Keratinocyte (primary cell): Measurements from ENCODE around the gene ARID5B. TPM values are rescaled to one million over a fixed set of nuclear protein-coding genes. Genes with fewer than 3 reads are reported as not detected.
A peak's percentile ranks its signal among the peaks of the same experiment; 100 is the strongest.

Experiments
- DNase-seq: peaks from one replicate; pipeline ENCODE4 v3.0.0-alpha.2; 2011; ENCODE audit warnings: low read depth, missing footprints, low spot score
- FAIRE-seq: peaks from 2 replicates; lab custom pipeline; 2011; peaks lifted over from hg19 to GRCh38; lab: Jason Lieb, UNC
- H2AFZ ChIP-seq: 2 replicates; pipeline ENCODE4 v1.6.0; 2012; ENCODE audit warnings: low read length, control low read depth, inconsistent platforms; ENCODE audit not compliant: control insufficient read depth
- H3K27ac ChIP-seq: 2 replicates; pipeline ENCODE4 v1.5.1; 2011; ENCODE audit warnings: low read length; ENCODE audit not compliant: control insufficient read depth, insufficient read depth
- H3K27me3 ChIP-seq: 3 replicates; pipeline ENCODE4 v1.6.0; 2011; ENCODE audit warnings: low read length; ENCODE audit not compliant: control insufficient read depth, insufficient read depth; ENCODE audit errors: extremely low read depth
- H3K36me3 ChIP-seq, 2 experiments: 2 replicates in 1 of 2; 3 replicates in 1 of 2; pipeline ENCODE4 v1.5.1; 2011; ENCODE audit warnings: low read length in 2 of 2, mild to moderate bottlenecking in 1 of 2; ENCODE audit not compliant: control insufficient read depth in 2 of 2, insufficient read depth in 2 of 2; ENCODE audit errors: extremely low read depth in 1 of 2
- H3K4me1 ChIP-seq: 3 replicates; pipeline ENCODE4 v1.5.1; 2011; ENCODE audit warnings: low read length; ENCODE audit not compliant: control insufficient read depth, insufficient read depth; ENCODE audit errors: extremely low read depth
- H3K4me2 ChIP-seq: 3 replicates; pipeline ENCODE4 v1.6.0; 2011; ENCODE audit warnings: low read depth, low read length; ENCODE audit not compliant: control insufficient read depth, insufficient read depth; ENCODE audit errors: extremely low read depth
- H3K4me3 ChIP-seq, 3 experiments: fragments of 200-600 bp in 1 of 3; sonication (generic) in 1 of 3; 2 replicates in 2 of 3; 3 replicates in 1 of 3; pipeline ENCODE4 v1.5.1; 2011 to 2016; ENCODE audit warnings: low read length in 3 of 3, mild to moderate bottlenecking in 3 of 3, control low read depth in 2 of 3, inconsistent platforms in 1 of 3, low read depth in 1 of 3, mixed read lengths in 1 of 3, mixed run types in 1 of 3, moderate library complexity in 1 of 3; ENCODE audit not compliant: control insufficient read depth in 2 of 3, insufficient read depth in 2 of 3; ENCODE audit errors: extremely low read depth in 1 of 3
- H3K79me2 ChIP-seq: 2 replicates; pipeline ENCODE4 v1.6.0; 2012; ENCODE audit warnings: low read length; ENCODE audit not compliant: control insufficient read depth, insufficient read depth
- H3K9ac ChIP-seq: 3 replicates; pipeline ENCODE4 v1.6.0; 2011; ENCODE audit warnings: low read length; ENCODE audit not compliant: control insufficient read depth, insufficient read depth; ENCODE audit errors: extremely low read depth
- H3K9me1 ChIP-seq: 3 replicates; pipeline ENCODE4 v1.6.0; 2011; ENCODE audit warnings: low read length; ENCODE audit not compliant: control insufficient read depth, insufficient read depth; ENCODE audit errors: extremely low read depth
- H3K9me3 ChIP-seq: 2 replicates; pipeline ENCODE4 v1.5.1; 2012; ENCODE audit warnings: low read depth, low read length; ENCODE audit not compliant: control insufficient read depth
- H4K20me1 ChIP-seq: 3 replicates; pipeline ENCODE4 v1.6.0; 2011; ENCODE audit warnings: low read length; ENCODE audit not compliant: control insufficient read depth, insufficient read depth; ENCODE audit errors: extremely low read depth
- EZH2 ChIP-seq: IDR thresholded peaks from one replicate; pipeline ENCODE4 v1.6.1; 2012; ENCODE audit warnings: inconsistent platforms, mild to moderate bottlenecking, low read length, moderate library complexity
- dilution Hi-C: fragments of 300-500 bp; cut with MboI; formaldehyde crosslinking; loops from one replicate; pipeline ENCODE4 v1.7.0; 2020; ENCODE audit warnings: low sequenced_read_pairs; ENCODE audit not compliant: extremely low pct_ligation_motif_present
- polyA plus RNA-seq, 5 experiments: library from polyadenylated mRNA; depleted of rRNA in 3 of 5; stranded (reverse) in 3 of 5; stranded (forward) in 1 of 5; unstranded in 1 of 5; fragments of >200 nt; gene quantifications; 1 replicate in 1 of 5; 2 replicates in 3 of 5; 3 replicates in 1 of 5; pipeline versions ENCODE4 v1.2.1 to v1.2.3, GENCODE V29; 2011 to 2012; ENCODE audit warnings: missing spikeins in 2 of 5, low read depth in 1 of 5, low replicate concordance in 1 of 5
- TF ChIP-seq, protein P1 (sequence below), 3 experiments: IDR thresholded peaks in 1 of 3; conservative IDR thresholded peaks in 1 of 3; optimal IDR thresholded peaks in 1 of 3; 2 replicates in 2 of 3; 3 replicates in 1 of 3; pipeline versions ENCODE3 to v1.5.1; 2011; ENCODE audit warnings: low read length in 3 of 3, mild to moderate bottlenecking in 3 of 3, moderate library complexity in 2 of 3, control low read depth in 1 of 3, inconsistent platforms in 1 of 3; ENCODE audit not compliant: insufficient read depth in 2 of 3; ENCODE audit errors: extremely low read depth in 1 of 3

The ARID5B gene
- polyA plus RNA-seq, 1 donor (not counting 4 experiments of a cell fraction or from before 2014, with no cell fraction given), result 7.0 TPM

GRCh38 chr10:62050893-62051433 is 149.5 kb downstream of the ARID5B start:
- peak overlapping the region in 2 of 3 experiments; percentile 76 to 80 for H3K4me3 ChIP-seq
- H4K20me1 ChIP-seq, result no peaks in the 10 kb centered on the region
- no peaks in the 10 kb centered on the region for H3K27me3 ChIP-seq
- no peaks in the 10 kb centered on the region for H3K9me3 ChIP-seq
- dilution Hi-C loops, result no loop called here
- H3K9ac ChIP-seq, result peak overlapping the region; percentile 89
- H3K4me2 ChIP-seq, result peak overlapping the region; percentile 96
- H3K4me1 ChIP-seq, result peaks cover 54% of the 10 kb centered on the region
- peaks cover 8 to 10% of the 10 kb centered on the region in 2 experiments for H3K36me3 ChIP-seq
- peak overlapping the region; percentile 93 for H3K27ac ChIP-seq
- DNase-seq (no peak), FAIRE-seq (no peak)
- no peak overlapping the region for H2AFZ ChIP-seq
- H3K79me2 ChIP-seq, result peaks cover 14% of the 10 kb centered on the region
- no peak for TF ChIP-seq EZH2
- TF ChIP-seq, protein P1, sequence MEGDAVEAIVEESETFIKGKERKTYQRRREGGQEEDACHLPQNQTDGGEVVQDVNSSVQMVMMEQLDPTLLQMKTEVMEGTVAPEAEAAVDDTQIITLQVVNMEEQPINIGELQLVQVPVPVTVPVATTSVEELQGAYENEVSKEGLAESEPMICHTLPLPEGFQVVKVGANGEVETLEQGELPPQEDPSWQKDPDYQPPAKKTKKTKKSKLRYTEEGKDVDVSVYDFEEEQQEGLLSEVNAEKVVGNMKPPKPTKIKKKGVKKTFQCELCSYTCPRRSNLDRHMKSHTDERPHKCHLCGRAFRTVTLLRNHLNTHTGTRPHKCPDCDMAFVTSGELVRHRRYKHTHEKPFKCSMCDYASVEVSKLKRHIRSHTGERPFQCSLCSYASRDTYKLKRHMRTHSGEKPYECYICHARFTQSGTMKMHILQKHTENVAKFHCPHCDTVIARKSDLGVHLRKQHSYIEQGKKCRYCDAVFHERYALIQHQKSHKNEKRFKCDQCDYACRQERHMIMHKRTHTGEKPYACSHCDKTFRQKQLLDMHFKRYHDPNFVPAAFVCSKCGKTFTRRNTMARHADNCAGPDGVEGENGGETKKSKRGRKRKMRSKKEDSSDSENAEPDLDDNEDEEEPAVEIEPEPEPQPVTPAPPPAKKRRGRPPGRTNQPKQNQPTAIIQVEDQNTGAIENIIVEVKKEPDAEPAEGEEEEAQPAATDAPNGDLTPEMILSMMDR (optimal IDR thresholded peaks at IDR 0.05 in 1 of 3, IDR thresholded peaks at IDR 0.05 in 1 of 3, conservative IDR thresholded peaks at IDR 0.05 in 1 of 3; ENCODE audit: extremely low read depth in 1 of 3, insufficient read depth in 2 of 3, low read length in 3 of 3), result no peak
- H3K9me1 ChIP-seq, result no peaks in the 10 kb centered on the region

DNA sequence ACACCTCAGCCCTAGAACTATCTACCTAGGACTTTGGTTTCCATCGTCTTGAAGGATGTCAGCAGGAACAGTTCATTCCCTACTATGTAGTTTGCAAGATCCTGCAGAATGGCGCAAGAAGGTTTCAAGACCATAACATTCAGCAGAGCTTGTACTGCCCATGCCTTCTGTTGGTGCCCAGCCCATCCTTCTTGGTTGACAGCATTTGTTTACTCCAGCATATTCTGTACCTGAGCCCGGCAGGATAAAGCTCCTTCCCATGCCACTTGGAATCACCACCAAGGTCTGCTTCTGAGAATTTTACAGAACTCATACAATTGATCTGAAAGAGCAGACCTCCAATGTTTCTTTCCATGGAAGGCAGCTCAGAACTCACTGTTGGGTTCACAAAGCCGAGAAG is 150.8 kb downstream of the ARID5B start:
- Histone ChIP-seq H3K9me3 (no peaks in the 10 kb centered on the region), H3K27me3 (no peaks in the 10 kb centered on the region), H3K36me3 (peaks cover 10% of the 10 kb centered on the region in 2 experiments), H3K4me2 (no peak overlapping the region), H2AFZ (no peak overlapping the region), H3K9ac (no peak overlapping the region), H3K9me1 (no peaks in the 10 kb centered on the region), H3K27ac (no peak overlapping the region), H3K4me1 (peaks cover 41% of the 10 kb centered on the region), H3K4me3 (no peak overlapping the region), H3K79me2 (peaks cover 12% of the 10 kb centered on the region), H4K20me1 (no peaks in the 10 kb centered on the region)
- no peak for DNase-seq
- FAIRE-seq, result no peak
- TF ChIP-seq, protein P1 (optimal IDR thresholded peaks at IDR 0.05 in 1 of 3, IDR thresholded peaks at IDR 0.05 in 1 of 3, conservative IDR thresholded peaks at IDR 0.05 in 1 of 3; ENCODE audit: extremely low read depth in 1 of 3, insufficient read depth in 2 of 3, low read length in 3 of 3), result no peak
- no peak for TF ChIP-seq EZH2
- dilution Hi-C loops, result no loop called here
